Measurements from ENCODE around the gene LCT. TPM values are rescaled to one million over a fixed set of nuclear protein-coding genes. Genes with fewer than 3 reads are reported as not detected.

LCT gene
- total RNA-seq, 6 experiments from 2014 or later, result 0.12 TPM; not detected in 5

DNA sequence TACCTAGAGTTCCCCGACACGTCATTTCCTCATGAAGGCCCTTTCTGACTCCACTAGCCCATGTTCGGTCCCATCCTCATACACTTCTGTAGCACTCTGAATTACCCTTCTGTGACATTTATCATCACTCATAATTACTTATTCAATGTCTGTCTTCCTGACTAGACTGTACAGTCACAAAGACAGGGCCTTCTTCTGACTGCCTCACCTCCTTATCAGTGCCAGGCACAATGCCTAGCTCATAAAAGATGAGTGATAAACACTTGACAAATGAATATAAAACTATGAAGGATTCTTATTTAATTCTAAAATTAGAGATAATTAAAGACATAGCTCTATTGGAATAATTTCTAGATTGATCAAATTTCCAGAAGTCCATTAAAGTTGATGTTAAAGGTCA lies 96.8 kb downstream of the LCT start:
- 96% methylated on average over 3 of the region's 3 CpGs for WGBS (ENCODE audit: insufficient coverage, low coverage, low lambda C conversion rate, missing lambda C conversion rate)
- peaks cover 0 to 15% (median 0%) of the 10 kb centered on the region in 4 donors for H3K4me1 ChIP-seq
- intact Hi-C loops (cut with DNase I), result no loop called here
- TF ChIP-seq POLR2A (IDR thresholded peaks at IDR 0.05), result no peak
- TF ChIP-seq, protein P1, sequence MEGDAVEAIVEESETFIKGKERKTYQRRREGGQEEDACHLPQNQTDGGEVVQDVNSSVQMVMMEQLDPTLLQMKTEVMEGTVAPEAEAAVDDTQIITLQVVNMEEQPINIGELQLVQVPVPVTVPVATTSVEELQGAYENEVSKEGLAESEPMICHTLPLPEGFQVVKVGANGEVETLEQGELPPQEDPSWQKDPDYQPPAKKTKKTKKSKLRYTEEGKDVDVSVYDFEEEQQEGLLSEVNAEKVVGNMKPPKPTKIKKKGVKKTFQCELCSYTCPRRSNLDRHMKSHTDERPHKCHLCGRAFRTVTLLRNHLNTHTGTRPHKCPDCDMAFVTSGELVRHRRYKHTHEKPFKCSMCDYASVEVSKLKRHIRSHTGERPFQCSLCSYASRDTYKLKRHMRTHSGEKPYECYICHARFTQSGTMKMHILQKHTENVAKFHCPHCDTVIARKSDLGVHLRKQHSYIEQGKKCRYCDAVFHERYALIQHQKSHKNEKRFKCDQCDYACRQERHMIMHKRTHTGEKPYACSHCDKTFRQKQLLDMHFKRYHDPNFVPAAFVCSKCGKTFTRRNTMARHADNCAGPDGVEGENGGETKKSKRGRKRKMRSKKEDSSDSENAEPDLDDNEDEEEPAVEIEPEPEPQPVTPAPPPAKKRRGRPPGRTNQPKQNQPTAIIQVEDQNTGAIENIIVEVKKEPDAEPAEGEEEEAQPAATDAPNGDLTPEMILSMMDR (IDR thresholded peaks at IDR 0.05), result no peak
- no peaks in the 10 kb centered on the region for H3K36me3 ChIP-seq
- no peak overlapping the region for H3K4me3 ChIP-seq
- ATAC-seq (no peak), DNase-seq (no peak)
- no peak overlapping the region for H3K27ac ChIP-seq
- no peaks in the 10 kb centered on the region for H3K9me3 ChIP-seq
- no peaks in the 10 kb centered on the region for H3K27me3 ChIP-seq

Small RNA genes lying within 50 kb of the gene (small RNA-seq; reads per million reads assigned to genes)
- 0 reads per million in 2 experiments for gene RF00019

Other genes with a start within 250 kb of the LCT start
- 10 to 100 TPM; 49.4 to 78.2 (median 62.5) TPM for gene UBXN4, start 95.3 kb downstream of the LCT start, total RNA-seq
- gene MCM6, start 39.3 kb upstream of the LCT start, total RNA-seq, result 10 to 100 TPM in 2 of 6 experiments, 1 to 10 TPM in 4; 1.5 to 13.2 (median 4.7) TPM
- 10 to 100 TPM; 19.9 to 49.1 (median 34.8) TPM for gene DARS1, start 148.4 kb upstream of the LCT start, total RNA-seq